Measurements from ENCODE around the gene ARMC2.

DNA sequence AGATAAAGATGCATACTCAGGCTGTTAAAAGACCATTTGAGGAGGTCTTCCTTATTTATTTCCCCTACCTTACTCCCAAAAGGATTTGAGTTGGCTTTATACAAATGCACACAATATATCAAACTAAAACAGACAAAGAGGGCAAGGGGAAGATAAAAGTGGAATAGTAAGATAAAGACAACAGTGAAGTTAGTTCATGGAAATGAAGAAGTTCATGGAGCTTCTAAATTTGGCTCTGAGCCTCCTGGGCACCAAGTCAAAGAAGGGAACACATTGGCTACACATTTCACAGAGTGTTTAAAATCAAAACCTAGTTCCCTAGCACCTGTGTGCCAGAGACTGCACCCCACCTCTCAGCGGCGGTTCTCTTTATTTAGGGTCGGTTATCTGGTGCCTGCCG lies 25.8 kb upstream of the ARMC2 start:
- TF ChIP-seq, protein P1, sequence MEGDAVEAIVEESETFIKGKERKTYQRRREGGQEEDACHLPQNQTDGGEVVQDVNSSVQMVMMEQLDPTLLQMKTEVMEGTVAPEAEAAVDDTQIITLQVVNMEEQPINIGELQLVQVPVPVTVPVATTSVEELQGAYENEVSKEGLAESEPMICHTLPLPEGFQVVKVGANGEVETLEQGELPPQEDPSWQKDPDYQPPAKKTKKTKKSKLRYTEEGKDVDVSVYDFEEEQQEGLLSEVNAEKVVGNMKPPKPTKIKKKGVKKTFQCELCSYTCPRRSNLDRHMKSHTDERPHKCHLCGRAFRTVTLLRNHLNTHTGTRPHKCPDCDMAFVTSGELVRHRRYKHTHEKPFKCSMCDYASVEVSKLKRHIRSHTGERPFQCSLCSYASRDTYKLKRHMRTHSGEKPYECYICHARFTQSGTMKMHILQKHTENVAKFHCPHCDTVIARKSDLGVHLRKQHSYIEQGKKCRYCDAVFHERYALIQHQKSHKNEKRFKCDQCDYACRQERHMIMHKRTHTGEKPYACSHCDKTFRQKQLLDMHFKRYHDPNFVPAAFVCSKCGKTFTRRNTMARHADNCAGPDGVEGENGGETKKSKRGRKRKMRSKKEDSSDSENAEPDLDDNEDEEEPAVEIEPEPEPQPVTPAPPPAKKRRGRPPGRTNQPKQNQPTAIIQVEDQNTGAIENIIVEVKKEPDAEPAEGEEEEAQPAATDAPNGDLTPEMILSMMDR (IDR thresholded peaks at IDR 0.05): no peak
- TF ChIP-seq POLR2A (IDR thresholded peaks at IDR 0.05): no peak
